GM12872 (cell line): ENCODE measurements around the gene SRL.

Source experiments
- CTCF ChIP-seq: IDR thresholded peaks from 3 replicates; pipeline ENCODE4 v1.5.1; 2011; ENCODE audit warnings: low read depth, mild to moderate bottlenecking, low read length, moderate library complexity; ENCODE audit not compliant: insufficient read depth

Gene SRL

GRCh38 chr16:4160658-4161430 lies 81.0 kb downstream of the SRL start:
- no peak for TF ChIP-seq CTCF

GRCh38 chr16:4159726-4160125 lies 82.2 kb downstream of the SRL start:
- TF ChIP-seq CTCF, result no peak

GRCh38 chr16:4158143-4159093 lies 83.5 kb downstream of the SRL start:
- TF ChIP-seq CTCF, result no peak

- no peak for TF ChIP-seq CTCF
Observed at GRCh38 chr16:4157376-4157825, 84.5 kb downstream of the SRL start.

GRCh38 chr16:4152267-4152666 lies 89.6 kb downstream of the SRL start:
- no peak for TF ChIP-seq CTCF

- no peak for TF ChIP-seq CTCF
Observed at GRCh38 chr16:4147236-4147635, 94.6 kb downstream of the SRL start.

GRCh38 chr16:4142268-4142667 lies 99.6 kb downstream of the SRL start:
- TF ChIP-seq CTCF, result no peak
